GM18870 (cell line): Measurements from ENCODE around the gene OTX2.

Experiments
- ATAC-seq: cut with Tn5 transposase; IDR thresholded peaks from one replicate; pipeline ENCODE4 v1.9.1; 2021; ENCODE audit warnings: moderate library complexity; ENCODE audit not compliant: unreplicated experiment

The OTX2 gene

DNA sequence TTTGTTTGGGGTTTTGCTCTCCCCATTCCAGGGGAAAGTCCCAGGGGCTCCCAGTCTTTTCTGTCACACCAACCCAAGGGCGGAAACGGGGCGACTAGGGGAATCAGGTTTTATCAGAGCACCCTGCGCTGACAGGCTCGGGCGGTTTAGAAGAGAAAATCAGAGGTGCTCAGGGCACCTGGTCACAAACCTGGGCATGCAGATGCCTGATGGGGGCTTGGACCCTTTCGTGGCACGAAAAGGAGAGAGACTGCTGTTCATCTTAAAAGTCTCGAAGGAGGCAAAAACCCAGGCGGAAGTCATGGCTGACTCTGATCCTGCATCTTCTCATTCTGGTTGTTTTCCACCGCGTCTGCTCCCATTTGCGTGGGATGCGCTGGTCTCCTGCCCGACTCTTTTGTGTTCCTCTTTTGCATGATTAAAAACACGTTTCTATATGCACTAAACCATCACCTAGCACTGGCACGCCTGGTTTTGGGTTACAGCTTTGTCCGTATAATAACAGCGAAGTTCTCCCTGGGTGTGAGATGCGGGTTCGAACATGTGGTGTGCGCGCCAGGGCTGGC is 13.2 kb downstream of the OTX2 start:
- ATAC-seq, result no peak

DNA sequence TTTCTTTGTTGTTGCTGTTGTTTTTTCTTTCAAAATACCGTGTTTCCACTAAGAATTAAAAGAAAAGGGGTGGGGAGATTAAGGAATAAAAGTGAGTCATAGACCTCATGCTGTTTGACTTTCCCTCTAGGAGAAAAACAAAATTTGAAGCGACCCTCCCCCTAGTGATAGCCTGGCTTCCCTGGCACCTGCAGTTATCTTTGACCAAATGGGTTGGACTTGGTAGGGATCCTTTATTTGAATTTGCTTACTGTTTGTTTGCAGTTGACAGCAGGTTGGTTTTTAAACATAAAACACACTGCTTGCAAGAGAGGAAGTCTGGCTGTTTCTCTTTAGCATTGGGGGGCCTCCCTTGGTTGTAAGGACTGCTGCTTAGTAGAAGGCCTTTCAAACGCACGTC is 14.0 kb downstream of the OTX2 start:
- no peak for ATAC-seq

DNA sequence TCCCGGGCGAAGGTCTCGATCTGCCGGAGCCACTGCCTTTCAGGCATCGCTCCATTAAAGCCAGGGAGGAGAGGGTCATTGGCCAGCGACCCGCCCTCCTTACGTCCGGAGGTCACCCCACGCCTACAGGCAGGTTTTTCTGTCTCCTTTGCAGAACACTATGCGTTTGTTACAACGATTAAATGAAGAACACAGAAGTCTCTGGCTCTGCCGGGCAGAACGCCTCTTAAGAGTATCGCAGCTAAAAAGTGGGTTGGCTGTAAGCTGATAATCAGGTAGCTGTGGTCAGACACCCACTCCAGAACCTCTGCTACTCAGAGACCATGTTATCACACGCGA is 15.0 kb downstream of the OTX2 start:
- ATAC-seq, result no peak

DNA sequence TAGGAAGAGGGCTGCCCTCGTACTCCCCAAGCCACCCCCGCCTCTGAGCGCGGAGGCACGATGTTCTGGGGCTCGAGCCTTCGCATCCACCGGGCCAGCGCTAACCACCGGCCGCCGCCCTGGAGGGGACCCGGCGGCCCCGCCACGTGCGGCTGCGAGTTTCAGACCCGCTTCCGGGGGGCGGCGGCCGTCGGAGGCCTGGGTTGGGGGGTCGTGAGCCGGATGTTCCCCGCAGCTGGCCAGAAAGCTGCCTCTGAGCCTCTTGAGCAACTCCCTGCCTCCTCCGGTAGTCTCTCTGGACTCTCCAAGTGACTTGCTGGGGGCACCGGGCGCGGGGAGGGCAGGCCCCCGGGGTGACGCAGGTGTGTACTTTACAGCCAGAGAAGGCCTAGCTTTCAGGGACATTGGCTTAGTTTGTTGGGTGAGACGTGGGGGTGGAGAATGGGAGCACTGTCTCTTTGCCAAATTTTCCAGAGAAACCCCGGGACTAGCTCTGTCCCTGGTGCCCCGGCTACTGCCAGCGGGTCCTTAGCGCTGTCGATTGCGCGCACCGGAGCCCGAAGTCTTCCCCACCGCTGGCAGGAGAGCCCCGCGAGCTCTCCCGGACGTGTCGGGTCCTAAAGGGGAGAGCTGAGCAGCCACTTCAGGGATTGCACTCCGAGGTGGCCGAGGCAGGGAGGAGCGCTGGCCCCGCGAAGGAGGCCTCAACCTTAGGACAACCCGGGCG is 15.6 kb downstream of the OTX2 start:
- no peak for ATAC-seq

DNA sequence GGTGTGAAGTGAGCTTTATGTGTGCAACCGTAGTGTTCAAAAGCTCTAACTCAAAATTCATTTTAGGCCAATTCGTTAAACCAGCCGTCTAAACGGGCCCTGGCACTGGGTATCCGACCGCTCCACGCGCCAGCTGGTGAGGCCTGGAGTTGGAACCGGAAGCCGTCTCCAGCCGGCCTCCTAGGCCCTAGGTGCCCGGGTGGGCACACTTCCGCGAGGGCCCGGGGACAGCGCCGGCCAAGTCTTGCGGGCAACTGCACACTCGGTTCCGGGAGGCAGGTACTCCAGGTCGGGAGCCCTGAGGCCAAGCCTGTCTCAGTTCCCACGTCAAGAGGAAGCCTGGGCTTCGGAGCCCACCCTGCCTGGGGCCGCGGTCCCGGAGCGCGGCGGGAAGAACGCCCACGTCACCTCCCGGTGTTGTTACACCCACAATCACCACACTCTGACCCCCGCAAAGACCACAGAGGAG is 16.2 kb downstream of the OTX2 start:
- ATAC-seq, result no peak

DNA sequence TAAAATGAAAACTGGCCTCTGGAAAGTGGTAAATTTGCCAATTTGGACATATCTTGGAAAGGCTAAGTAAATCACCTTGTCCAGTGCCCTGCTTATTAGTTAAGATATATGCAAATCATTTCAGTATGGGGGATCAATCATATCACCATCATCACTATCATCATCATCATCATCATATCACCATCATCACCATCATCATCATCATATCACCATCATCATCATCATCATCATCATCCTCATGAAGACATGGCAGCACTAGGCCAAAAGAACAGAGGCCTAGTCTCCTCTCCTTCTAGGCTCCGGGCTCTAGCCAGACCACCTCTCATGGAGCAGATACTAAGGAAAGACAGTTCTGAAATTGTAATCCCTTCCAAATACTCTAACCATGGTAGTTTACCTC is 20.3 kb downstream of the OTX2 start:
- no peak for ATAC-seq

DNA sequence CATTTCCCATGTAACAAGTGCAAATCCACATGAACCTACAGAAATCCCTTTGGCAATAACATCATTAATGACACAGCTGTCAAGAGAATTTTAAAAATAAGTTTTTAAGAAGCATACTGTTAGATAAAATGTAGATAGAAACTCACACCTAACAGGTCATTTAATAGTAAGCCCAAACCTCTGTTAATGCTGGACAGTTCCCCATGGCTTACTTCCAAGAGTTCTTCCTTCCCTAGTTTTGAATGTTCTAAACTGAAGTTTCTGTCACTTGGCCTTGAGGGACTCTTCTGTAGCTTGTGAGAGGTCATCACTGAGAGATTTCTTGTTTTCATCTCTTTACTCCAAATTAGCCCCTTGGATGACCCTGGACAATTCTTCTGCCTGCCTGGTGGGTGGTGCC is 22.7 kb downstream of the OTX2 start:
- ATAC-seq, result no peak

DNA sequence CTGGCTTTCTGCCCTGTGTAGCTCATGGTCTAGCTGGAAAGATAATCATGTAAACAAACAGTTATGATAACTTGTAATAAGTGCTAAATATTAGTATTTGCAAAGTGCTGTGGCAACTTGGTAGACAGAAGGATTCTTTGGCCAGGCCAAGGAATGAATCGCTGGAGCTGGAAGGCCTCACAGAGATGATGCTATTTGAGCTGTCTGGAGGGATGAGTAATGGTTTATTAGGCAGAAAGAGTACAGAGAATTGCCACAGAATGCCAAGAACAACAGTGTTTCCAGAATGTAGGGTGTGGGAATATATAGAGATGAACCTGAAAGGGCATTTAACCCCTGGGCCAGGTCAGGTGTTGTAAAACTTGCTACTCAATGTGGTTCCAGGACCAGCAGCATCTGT is 27.6 kb downstream of the OTX2 start:
- no peak for ATAC-seq

DNA sequence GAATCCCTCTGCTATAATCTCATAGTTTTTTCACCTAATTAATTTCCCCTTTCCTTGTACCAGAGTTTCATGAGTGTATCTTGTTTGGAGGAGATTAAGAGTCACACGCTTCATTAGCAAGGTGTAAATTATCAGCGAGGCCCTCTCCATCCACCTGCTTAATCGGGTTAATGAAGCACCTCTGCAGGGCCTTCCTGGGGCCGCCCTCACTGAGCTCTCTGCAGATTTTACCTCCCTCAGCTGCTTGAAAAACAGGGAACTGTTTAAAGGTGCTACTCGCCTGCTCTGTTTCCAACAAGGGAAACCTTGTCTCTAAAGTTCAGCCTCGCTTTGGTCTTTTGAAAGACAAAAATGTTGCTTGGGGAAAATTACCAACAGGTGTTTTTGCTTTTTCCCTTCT is 35.8 kb downstream of the OTX2 start:
- ATAC-seq, result no peak

DNA sequence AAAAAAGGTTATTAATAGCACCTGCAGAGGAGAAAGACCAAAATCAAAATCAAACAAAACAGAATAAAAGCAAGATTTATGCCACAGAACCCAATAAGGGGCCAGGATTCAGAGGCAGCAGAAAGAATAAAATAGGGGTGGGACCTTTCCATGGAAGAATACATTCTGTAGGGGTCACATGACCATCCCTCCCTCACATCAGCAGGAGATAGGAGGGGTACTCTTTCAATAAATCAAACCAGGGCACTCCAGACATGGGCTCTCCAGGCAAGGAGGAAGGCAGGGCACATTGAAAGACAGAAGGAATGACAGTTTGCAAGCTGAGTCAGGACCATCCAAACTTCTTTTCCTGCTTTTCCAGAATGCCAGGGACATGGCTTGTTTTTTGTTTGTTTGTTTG is 39.8 kb downstream of the OTX2 start:
- ATAC-seq, result no peak

DNA sequence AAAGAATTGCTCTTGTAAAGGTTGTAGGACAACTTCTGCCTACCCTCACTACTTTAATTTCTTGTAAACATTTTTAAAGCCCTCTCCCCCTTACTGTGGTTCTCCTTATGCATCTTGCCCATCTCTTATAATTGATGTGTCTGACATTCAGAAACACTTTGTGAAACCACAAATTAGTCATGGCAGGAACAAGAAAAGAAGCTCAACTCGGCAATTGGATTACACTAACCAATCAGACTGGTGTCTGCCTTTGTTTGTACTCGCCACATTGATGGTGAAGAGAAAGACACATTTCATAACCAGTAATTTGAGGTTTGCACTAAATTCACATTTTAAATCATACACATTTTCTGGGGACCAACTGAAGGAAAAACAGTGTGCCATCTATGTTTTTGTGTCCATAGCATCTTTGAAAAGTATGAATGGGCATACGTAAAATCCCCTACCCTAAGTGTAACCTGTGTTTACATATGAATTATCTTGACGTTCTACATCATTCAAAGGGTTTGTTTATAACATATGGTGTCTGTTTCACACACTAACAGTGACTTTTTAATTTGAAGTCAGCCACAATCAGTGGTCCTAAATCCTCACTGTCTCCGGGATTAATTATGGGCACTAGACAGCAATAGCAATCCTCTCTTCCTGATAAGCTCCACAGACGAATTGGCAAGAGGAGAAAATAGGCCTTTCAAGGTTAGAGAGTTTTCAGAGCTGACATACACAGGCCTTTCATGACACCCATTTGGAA is 49.9 kb downstream of the OTX2 start:
- no peak for ATAC-seq

DNA sequence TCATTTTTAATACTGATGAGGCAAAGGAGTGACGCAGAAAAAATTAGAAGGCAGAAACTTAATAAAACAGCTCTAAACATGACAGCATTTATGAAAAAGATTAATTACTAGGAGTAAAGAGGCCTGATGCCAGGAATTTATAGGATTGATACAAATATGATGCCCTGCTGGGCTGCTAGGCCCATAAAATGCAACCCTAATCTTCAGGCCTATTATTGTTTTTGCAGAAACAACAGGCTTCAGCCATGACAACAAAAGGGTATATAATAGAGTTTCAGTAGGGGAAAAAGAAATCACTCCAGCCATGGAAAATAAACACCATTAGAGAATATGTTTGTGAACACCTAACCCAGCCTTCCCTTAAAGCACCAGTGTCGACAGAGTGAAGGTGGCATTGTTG is 50.6 kb downstream of the OTX2 start:
- ATAC-seq, result no peak

DNA sequence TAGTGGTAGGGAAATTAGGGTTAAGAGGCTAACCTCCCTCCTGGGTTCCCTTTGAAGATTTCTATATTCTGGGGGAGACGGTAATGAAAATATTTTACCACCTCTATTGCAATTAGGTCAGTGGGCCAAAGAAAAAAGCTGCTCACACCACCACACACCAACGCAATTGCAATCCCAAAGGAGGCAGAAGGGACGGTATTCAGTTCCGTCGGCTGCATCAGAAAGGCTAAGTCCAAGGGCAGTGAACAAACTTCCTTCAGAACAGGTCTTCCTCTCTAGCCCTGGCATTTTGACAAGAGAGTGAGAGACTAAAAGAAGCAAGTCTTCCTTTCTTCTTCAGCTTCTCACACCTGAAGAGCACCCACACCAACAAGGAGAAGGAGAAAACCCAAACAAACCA is 51.2 kb downstream of the OTX2 start:
- no peak for ATAC-seq

DNA sequence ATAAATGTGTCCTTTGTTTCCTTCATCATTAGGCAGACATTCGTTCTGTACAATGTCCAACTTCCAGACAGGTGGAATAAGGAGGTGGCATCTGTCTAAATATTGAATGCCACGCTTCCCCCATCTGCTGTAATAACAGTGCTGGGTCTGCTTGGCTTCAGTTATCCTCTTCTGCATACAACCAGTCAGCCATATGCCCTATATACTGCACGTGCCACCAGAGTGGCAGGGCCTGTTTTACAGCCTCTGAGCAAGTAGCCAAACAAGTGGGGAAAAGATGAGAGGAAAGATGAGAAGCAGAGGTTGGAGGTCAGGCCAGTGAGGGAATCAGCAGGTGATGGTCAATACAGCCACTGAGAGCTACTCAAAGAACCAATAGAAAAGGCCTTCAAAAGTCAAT is 55.4 kb downstream of the OTX2 start:
- ATAC-seq, result no peak

DNA sequence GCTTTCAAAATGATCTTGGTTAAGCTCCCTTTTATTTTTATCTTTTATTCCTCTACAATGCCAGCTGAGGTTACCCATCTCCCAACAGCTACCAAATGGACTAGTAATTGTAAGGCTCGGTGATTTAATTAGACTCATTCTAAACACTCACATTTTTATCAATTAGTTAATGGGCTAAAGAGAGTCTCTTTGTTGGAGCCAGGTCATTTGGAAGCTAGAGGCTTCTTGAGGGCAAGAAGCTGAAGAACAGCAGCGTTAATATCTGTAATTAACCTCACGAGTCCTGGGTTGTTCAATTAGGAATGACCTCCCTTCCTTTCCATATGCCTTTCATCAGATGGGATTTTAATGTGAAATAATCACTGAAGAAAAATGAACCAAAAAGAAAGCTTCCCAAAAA is 56.9 kb downstream of the OTX2 start:
- ATAC-seq, result no peak

DNA sequence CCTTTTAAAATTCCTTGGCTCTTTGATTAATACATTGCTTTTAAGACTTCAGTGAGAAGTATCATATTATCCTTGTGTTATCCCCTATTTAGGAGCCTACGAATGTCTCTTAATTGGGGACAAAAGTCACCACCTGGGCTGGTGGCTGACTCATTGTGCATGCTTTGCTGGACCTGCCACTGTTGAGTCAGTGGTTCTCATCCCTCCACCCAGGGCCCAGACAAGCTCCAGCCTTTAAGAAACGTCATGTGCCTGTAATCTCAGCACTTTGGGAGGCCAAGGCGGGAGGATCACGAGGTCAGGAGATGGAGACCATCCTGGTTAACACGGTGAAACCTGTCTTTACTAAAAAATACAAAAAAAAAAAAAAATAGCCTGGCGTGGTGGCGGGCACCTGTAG is 57.9 kb downstream of the OTX2 start:
- ATAC-seq, result no peak

DNA sequence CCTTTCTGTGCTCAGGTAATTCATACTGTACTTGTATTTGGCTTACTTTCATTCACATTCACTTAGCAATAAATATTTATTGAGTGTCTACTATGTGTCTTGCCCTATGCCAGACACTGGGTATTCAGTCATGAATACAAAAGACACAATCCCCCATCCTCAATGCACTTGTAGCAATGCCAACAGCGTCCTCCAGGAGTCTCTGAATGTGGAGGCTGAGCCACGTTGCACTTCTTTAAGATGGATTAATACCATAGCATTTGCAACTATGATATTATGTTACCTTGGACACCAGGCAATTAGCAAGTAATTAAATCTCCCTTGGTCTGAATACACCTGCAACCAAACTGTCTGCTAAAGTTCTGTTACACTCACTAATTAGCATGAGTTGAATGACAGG is 58.8 kb downstream of the OTX2 start:
- ATAC-seq, result no peak
